GM19468 (cell line): ENCODE measurements around the gene ATOH8.

Experiments used
- ATAC-seq: cut with Tn5 transposase; IDR thresholded peaks from one replicate; pipeline ENCODE4 v1.9.1; 2021; ENCODE audit warnings: mild to moderate bottlenecking, moderate library complexity, moderate number of reproducible peaks; ENCODE audit not compliant: unreplicated experiment; ENCODE audit errors: extremely low read depth

Gene ATOH8

GRCh38 chr2:85750587-85751575 is 2.9 kb upstream of the ATOH8 start:
- ATAC-seq: no peak

DNA sequence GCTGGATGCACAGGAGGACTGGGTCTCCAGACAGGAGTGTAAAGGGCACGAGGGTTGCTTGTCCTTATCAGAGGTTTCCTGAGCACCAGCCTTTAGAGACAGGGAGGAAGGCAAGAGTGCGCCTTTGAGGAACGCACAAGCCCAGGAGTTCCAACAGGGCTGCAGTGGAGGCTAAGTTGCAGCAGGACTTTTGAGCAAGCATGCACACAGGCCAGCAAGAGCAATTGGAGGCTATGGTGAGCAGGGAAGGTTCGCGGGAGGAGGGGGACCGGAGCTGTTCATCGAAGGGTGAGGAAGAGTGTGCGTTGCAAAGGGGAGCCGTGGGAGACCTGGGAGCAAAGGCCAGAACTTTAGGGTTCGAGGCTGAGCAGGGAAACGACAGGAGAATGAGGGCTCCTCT is 2.2 kb upstream of the ATOH8 start:
- ATAC-seq: no peak

- ATAC-seq: no peak
Observed at GRCh38 chr2:85753035-85753524, 711 bp upstream of the ATOH8 start.

DNA sequence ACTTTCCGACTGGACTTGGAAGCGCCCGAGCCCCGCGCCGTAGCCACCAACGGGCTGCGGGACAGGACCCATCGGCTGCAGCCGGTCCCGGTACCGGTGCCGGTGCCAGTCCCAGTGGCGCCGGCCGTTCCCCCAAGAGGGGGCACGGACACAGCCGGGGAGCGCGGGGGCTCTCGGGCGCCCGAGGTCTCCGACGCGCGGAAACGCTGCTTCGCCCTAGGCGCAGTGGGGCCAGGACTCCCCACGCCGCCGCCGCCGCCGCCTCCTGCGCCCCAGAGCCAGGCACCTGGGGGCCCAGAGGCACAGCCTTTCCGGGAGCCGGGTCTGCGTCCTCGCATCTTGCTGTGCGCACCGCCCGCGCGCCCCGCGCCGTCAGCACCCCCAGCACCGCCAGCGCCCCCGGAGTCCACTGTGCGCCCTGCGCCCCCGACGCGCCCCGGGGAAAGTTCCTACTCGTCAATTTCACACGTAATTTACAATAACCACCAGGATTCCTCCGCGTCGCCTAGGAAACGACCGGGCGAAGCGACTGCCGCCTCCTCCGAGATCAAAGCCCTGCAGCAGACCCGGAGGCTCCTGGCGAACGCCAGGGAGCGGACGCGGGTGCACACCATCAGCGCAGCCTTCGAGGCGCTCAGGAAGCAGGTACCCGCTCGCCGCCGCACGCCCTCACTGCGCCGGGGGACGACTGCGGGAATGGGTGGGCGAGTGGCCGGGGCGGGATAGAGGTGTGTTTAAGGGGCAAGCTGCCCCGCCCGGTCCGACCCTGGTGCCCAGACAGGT is 713 bp downstream of the ATOH8 start:
- no peak for ATAC-seq

DNA sequence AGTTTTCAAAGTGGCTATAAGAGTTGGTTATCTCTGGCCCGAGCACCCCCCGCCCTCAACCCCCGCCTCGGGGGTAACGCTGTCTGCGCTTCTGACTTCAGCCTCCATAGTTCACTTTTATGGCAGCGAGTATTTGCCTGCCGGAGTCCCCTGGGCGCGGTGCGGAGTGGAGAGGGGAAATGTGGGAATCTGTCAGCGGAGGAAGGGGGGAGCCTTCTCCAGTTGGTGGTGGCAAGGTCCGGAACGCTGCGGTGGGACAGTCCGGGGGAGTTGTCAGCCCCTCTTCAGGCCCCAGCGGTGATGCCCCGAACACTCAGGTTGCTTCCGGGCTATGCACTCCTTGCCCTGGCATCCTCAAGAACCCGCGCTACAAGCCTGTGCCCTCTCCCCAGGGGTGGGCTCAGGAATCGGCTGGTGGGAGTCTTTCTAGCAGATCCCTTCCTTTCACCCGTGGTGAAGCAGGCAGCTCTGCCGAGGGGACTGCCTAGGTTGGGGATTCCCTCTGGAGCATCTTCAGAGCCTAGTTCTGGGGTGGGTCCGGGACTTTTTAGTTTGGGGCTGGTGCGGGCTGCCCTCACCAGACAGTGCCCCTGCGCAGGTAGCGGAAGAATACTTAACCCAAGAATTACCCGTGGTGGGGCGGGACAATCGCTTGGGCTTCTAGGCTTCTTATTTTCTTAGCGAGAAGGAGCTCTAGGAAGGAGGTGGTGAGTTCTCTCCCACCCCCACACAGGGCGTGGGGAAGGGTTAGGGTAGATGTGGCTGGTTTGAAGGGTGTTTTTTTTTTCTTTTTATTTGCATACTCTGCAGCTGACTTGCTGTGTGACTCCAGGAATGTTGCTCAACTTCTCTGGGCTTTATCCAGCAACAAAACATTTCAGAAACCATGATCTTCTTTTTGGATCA is 1.6 kb downstream of the ATOH8 start:
- ATAC-seq: no peak

DNA sequence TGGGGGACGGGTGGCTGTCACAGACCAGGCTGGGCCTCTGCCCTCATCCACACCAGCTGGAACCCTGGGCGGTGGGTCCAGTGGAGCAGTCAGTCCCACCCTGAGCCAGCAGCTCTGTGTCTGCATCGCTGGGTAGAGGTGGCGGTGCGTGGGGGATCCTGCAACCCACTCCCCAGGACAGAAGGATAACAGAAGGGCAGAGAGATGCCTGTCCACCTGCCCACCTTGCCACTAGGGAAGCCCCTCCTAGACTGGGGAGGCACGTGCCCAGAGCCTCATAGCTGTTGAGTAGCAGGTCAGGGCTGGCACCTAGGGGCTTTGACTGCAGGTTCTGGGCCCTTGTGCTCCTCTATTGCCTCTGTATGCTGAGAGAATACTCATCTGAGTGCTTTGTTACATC is 2.4 kb downstream of the ATOH8 start:
- no peak for ATAC-seq

- no peak for ATAC-seq
Observed at GRCh38 chr2:85756822-85757435, 3.1 kb downstream of the ATOH8 start.

GRCh38 chr2:85757860-85758259 is 4.1 kb downstream of the ATOH8 start:
- no peak for ATAC-seq

- ATAC-seq: no peak
Observed at GRCh38 chr2:85758361-85759256, 4.8 kb downstream of the ATOH8 start.

- ATAC-seq: no peak
Observed at GRCh38 chr2:85759257-85759613, 5.4 kb downstream of the ATOH8 start.

- no peak for ATAC-seq
Observed at GRCh38 chr2:85760371-85760770, 6.6 kb downstream of the ATOH8 start.

DNA sequence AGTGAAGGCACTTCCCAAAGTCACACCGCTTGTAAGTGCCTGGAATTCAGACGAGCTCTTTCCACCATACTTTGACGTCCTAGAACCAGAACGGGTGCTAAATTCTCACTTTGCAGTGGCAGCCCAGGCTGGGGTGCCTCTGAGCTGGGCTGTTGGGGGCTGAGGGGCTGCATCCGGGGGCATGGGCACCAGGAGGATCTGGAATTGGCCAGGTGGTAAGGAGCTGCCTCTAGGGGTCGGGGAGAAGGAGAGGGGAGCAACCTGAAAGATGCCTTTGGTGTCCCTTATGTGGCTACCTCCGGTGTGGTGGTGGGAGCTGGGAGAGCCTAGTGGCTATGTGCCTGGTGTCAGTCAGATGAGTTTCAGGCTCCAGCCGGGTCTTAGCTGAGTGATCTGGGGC is 7.1 kb downstream of the ATOH8 start:
- ATAC-seq: no peak

DNA sequence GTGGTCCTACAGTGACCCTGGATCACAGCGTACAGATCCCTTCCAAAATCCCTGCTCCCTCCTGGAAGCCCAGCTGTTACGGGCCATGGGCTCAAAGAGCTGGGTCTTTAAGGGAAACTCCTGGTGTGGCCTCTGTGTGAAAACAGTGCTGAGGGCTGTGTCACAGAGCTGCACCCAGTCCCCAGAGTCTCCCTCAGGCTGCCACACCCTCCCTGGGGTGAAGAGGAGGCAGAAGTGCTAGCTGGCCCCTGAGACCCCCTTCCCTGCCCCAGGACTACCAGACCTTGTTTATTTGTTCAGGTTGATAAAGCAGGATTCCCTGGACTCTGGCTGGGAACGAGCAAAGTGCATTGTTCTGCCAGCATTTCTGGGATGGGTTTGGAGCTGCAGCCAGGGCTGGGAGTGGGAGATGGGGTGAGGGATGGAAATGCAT is 7.7 kb downstream of the ATOH8 start:
- no peak for ATAC-seq

DNA sequence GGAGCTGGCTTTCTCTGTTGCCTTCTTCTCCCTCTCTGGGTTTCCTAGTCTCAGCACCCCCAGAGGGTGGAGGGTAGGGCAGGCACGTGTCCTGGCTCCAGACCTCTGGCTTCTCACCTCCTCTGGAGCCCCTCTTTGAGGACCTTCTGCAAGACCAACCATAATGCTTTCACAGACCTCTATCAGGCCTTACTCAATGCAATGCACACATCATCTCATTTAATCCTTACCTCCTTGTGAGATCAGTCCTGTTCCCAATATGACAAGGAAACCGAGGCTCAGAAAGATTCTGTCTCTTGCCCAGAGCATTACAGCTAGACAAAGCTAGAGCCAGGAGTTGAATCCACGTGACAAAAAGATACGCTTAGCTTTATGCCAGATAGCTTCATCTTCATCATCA is 8.2 kb downstream of the ATOH8 start:
- no peak for ATAC-seq

DNA sequence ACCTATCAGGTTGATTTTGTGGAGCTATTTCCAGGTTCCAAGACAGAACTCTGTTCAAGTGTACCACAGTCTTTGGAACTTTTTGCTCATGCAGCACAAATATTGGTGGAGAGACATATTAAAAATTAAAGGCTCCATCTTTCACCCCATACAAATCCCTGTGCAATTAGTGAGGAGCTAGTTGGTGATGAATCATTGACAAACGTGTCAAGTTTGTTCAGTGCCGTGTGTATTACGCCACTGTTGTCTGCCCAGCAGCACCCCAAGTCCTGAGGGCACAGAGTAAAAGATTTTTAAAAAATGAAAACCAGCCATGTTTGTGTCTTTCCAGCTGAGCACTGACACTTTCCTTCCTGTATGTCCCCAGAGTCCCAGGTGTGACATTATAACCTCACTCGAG is 9.3 kb downstream of the ATOH8 start:
- no peak for ATAC-seq

GRCh38 chr2:85763831-85764230 is 10.0 kb downstream of the ATOH8 start:
- ATAC-seq: no peak

GRCh38 chr2:85765081-85765731 is 11.4 kb downstream of the ATOH8 start:
- ATAC-seq: no peak

DNA sequence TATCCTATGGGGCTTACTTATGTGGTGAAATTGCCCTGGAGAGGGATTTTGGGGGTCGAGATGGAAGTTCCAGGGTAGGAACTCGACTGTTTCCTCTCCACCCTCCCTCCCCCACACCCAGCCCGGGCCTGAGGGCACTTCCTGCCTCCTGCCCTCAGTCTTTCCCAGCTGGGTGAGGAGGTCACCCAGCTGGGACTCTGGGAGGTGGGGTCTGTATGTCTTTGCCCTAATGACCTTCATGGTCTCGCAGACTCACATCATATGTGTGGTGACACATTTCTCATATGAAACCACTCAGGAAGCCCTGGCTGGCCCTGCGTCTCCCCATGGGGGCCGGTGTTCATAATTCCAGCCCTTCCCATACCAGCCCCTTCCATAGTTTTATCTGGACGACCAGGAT is 12.4 kb downstream of the ATOH8 start:
- ATAC-seq: no peak
